Caco-2 (cell line): Measurements from ENCODE around the gene MS4A10. TPM values are rescaled to one million over a fixed set of nuclear protein-coding genes. Genes with fewer than 3 reads are reported as not detected.
A peak's percentile ranks its signal among the peaks of the same experiment; 100 is the strongest.
"Not testable (repeated sequence)": the region's sequence is repeated elsewhere in the genome, so short reads cannot be mapped to it uniquely, and the experiment has no call there.

ENCODE experiments used
- BruUV-seq: library from RNA; stranded (reverse); fragments of 400-500 nt; replicated peaks from 2 replicates; lab custom pipeline; 2021; lab: Mats Ljungman, UMichigan
- CTCF ChIA-PET: fragments of 300-600 bp; sonication (Branson Sonifier 250); formaldehyde crosslinking; loops from one replicate; lab custom pipeline; 2022; ENCODE audit warnings: antibody characterized with exemption; lab: Charles Lee
- POLR2A ChIA-PET: fragments of 300-600 bp; sonication (Branson Sonifier 250); formaldehyde crosslinking; loops from one replicate; lab custom pipeline; 2022; ENCODE audit warnings: antibody characterized with exemption; lab: Charles Lee
- DNase-seq, 2 experiments: peaks; one replicate each; pipeline versions ENCODE4 v3.0.0 to v3.0.0-alpha.2; 2020 to 2022
- H3K27me3 ChIP-seq: replicated peaks from 2 replicates; pipeline ENCODE4 v1.6.0; 2011; ENCODE audit warnings: low read length; ENCODE audit not compliant: control insufficient read depth, insufficient read depth
- H3K36me3 ChIP-seq: 2 replicates; pipeline ENCODE4 v1.5.1; 2011; ENCODE audit warnings: low read length; ENCODE audit not compliant: control insufficient read depth, insufficient read depth
- H3K4me1 ChIP-seq: fragments of 250-450 bp; sonication (Bioruptor Pico); 2 replicates; pipeline ENCODE4 v1.5.1; 2020; ENCODE audit warnings: mild to moderate bottlenecking
- H3K4me3 ChIP-seq: 2 replicates; pipeline ENCODE4 v1.5.1; 2011; ENCODE audit warnings: low read depth, mild to moderate bottlenecking, control low read depth, low read length
- H3K9me3 ChIP-seq: fragments of 250-450 bp; sonication (Bioruptor Pico); 2 replicates; pipeline ENCODE4 v1.5.1; 2020; ENCODE audit warnings: mild to moderate bottlenecking, moderate library complexity
- H3K27ac Mint-ChIP-seq: one replicate; pipeline ENCODE4 v1.8.0; 2022; ENCODE audit warnings: mixed read lengths; ENCODE audit not compliant: unreplicated experiment
- H3K27me3 Mint-ChIP-seq: one replicate; pipeline ENCODE4 v1.8.0; 2022; ENCODE audit warnings: mixed read lengths; ENCODE audit not compliant: insufficient read depth, unreplicated experiment
- H3K36me3 Mint-ChIP-seq: one replicate; pipeline ENCODE4 v1.8.0; 2022; ENCODE audit warnings: mild to moderate bottlenecking, mixed read lengths; ENCODE audit not compliant: insufficient read depth, unreplicated experiment
- H3K4me1 Mint-ChIP-seq: one replicate; pipeline ENCODE4 v1.8.0; 2022; ENCODE audit warnings: low read depth, mixed read lengths; ENCODE audit not compliant: unreplicated experiment
- H3K4me3 Mint-ChIP-seq: one replicate; pipeline ENCODE4 v1.8.0; 2022; ENCODE audit warnings: mild to moderate bottlenecking, moderate library complexity, mixed read lengths; ENCODE audit not compliant: unreplicated experiment
- H3K9me3 Mint-ChIP-seq: one replicate; pipeline ENCODE4 v1.8.0; 2022; ENCODE audit warnings: mixed read lengths; ENCODE audit not compliant: unreplicated experiment
- CTCF ChIP-seq, 2 experiments: fragments of 200-600 bp in 1 of 2; IDR thresholded peaks; 1 replicate in 1 of 2; 2 replicates in 1 of 2; pipeline versions ENCODE4 v1.5.1 to v1.8.0; 2011 to 2022; ENCODE audit warnings: antibody characterized with exemption in 1 of 2, control low read depth in 1 of 2, inconsistent platforms in 1 of 2, low read depth in 1 of 2, low read length in 1 of 2, mild to moderate bottlenecking in 1 of 2, moderate library complexity in 1 of 2; ENCODE audit not compliant: insufficient read depth in 1 of 2, severe bottlenecking in 1 of 2, unreplicated experiment in 1 of 2
- intact Hi-C: fragments of 100-400 bp; cut with micrococcal nuclease; formaldehyde crosslinking; loops from one replicate; pipeline ENCODE4 v1.10.0; 2022; ENCODE audit not compliant: unreplicated experiment
- total RNA-seq: library from RNA; stranded (reverse); gene quantifications from 2 replicates; pipeline ENCODE4 v1.2.3, GENCODE V29; 2022

The MS4A10 gene
- total RNA-seq, 1 experiment from 2014 or later = 0.14 TPM

- Mint-ChIP-seq H3K27me3 (no peaks in the 10 kb centered on the region), H3K9me3 (no peaks in the 10 kb centered on the region), H3K4me3 (no peak within 1 kb of the TSS), H3K36me3 (peaks cover 5% of the 10 kb centered on the region), H3K4me1 (peaks cover 22% of the 10 kb centered on the region), H3K27ac (peak within 1 kb of the TSS; percentile 44)
- Histone ChIP-seq H3K9me3 (no peaks in the 10 kb centered on the region), H3K4me3 (no peak within 1 kb of the TSS), H3K4me1 (peaks cover 30% of the 10 kb centered on the region), H3K27me3 (no peaks in the 10 kb centered on the region), H3K36me3 (no peaks in the 10 kb centered on the region)
- peak; percentile 31 to 51 for TF ChIP-seq CTCF (IDR thresholded peaks at IDR 0.05; ENCODE audit: insufficient read depth in 1 of 2, low read depth in 1 of 2, low read length in 1 of 2, severe bottlenecking in 1 of 2, unreplicated experiment in 1 of 2)
- peak; percentile 52 to 61 for DNase-seq
- POLR2A ChIA-PET = no interaction called here
- CTCF ChIA-PET = interaction anchor here (0.9 to 1.5 kb wide), 5 partner anchors 13 to 98 kb away, joined by 3 to 5 read pairs (median 5); no protein-coding TSS in a partner anchor
- intact Hi-C loops = loop anchor here (1.0 kb wide), 2 partner anchors 45 to 55 kb away; no protein-coding TSS in a partner anchor
- BruUV-seq = no TSS peak
Measured at GRCh38 chr11:60756307-60757032, 28.7 kb upstream of the MS4A10 start, which contains the start of gene MS4A15. Gene MS4A15 (plus strand): TSS chr11:60756867. CDS start chr11:60763734, 6,867 bp downstream.

GRCh38 chr11:60757231-60757800 lies 27.8 kb upstream of the MS4A10 start:
- ChIA-PET POLR2A (no interaction called here), CTCF (interaction anchor here (1.1 to 1.5 kb wide), 4 partner anchors 13 to 99 kb away, joined by 3 to 5 read pairs (median 4); no protein-coding TSS in a partner anchor)
- intact Hi-C loops = no loop called here
- H3K36me3 ChIP-seq = no peaks in the 10 kb centered on the region
- H3K36me3 Mint-ChIP-seq = peaks cover 5% of the 10 kb centered on the region
- no peak for DNase-seq
- TF ChIP-seq CTCF (IDR thresholded peaks at IDR 0.05; ENCODE audit: insufficient read depth in 1 of 2, low read depth in 1 of 2, low read length in 1 of 2, severe bottlenecking in 1 of 2, unreplicated experiment in 1 of 2) = no peak
- peaks cover 22% of the 10 kb centered on the region for H3K4me1 Mint-ChIP-seq
- no peaks in the 10 kb centered on the region for H3K9me3 ChIP-seq
- no peaks in the 10 kb centered on the region for H3K27me3 Mint-ChIP-seq
- BruUV-seq = no TSS peak
- H3K4me3 ChIP-seq = no peak overlapping the region
- no peak overlapping the region for H3K4me3 Mint-ChIP-seq
- H3K27me3 ChIP-seq = no peaks in the 10 kb centered on the region
- peaks cover 30% of the 10 kb centered on the region for H3K4me1 ChIP-seq
- no peaks in the 10 kb centered on the region for H3K9me3 Mint-ChIP-seq
- H3K27ac Mint-ChIP-seq = peak overlapping the region; percentile 44

GRCh38 chr11:60758671-60759070 lies 26.5 kb upstream of the MS4A10 start:
- H3K4me3 Mint-ChIP-seq, BruUV-seq, intact Hi-C loops, H3K27me3 Mint-ChIP-seq, DNase-seq, H3K27ac Mint-ChIP-seq, H3K36me3 ChIP-seq, POLR2A ChIA-PET, H3K9me3 Mint-ChIP-seq, H3K27me3 ChIP-seq, H3K36me3 Mint-ChIP-seq, H3K9me3 ChIP-seq, H3K4me3 ChIP-seq: not testable (repeated sequence)
- H3K4me1 Mint-ChIP-seq = peaks cover 16% of the 10 kb centered on the region
- peaks cover 27% of the 10 kb centered on the region for H3K4me1 ChIP-seq
- CTCF ChIA-PET = interaction anchor here (0.5 to 0.6 kb wide), 2 partner anchors 17 to 133 kb away, joined by 3 read pairs; no protein-coding TSS in a partner anchor

GRCh38 chr11:60759438-60760225 lies 25.5 kb upstream of the MS4A10 start:
- intact Hi-C loops, H3K36me3 Mint-ChIP-seq, H3K27me3 Mint-ChIP-seq, BruUV-seq, DNase-seq, H3K36me3 ChIP-seq, H3K9me3 Mint-ChIP-seq, POLR2A ChIA-PET, CTCF ChIA-PET, H3K4me3 ChIP-seq, H3K27me3 ChIP-seq, H3K9me3 ChIP-seq: not testable (repeated sequence)
- Mint-ChIP-seq H3K4me1 (peaks cover 24% of the 10 kb centered on the region), H3K4me3 (peak overlapping the region; percentile 6), H3K27ac (peak overlapping the region; percentile 22)
- peaks cover 27% of the 10 kb centered on the region for H3K4me1 ChIP-seq
